Stimulated activated CD4-positive, alpha-beta T cell treated with anti-CD3 and anti-CD28 coated beads, Interleukin-2, amount 100 ng/mL, for 48 hours (primary cell): ENCODE measurements around the gene NTF4.
"Not testable (repeated sequence)": the region's sequence is repeated elsewhere in the genome, so short reads cannot be mapped to it uniquely, and the experiment has no call there.

Source experiments
- DNase-seq, 2 donors: peaks; one replicate each; pipeline ENCODE4 v3.0.0-alpha.2; 2020

The NTF4 gene

GRCh38 chr19:49086296-49086695 lies 21.7 kb upstream of the NTF4 start:
- DNase-seq: no peak

- DNase-seq: no peak
Measured at GRCh38 chr19:49085868-49086232, 21.2 kb upstream of the NTF4 start.

- peak; percentile 97 to 98 for DNase-seq
Measured at GRCh38 chr19:49085020-49085867, 20.6 kb upstream of the NTF4 start, which contains the start of gene SNRNP70. Gene SNRNP70, plus strand, starts transcription at chr19:49085451. Its CDS starts 964 bp downstream, at chr19:49086415.

GRCh38 chr19:49084206-49085019 lies 19.8 kb upstream of the NTF4 start:
- DNase-seq: no peak

- no peak for DNase-seq
Measured at GRCh38 chr19:49081273-49081672, 16.7 kb upstream of the NTF4 start.

DNA sequence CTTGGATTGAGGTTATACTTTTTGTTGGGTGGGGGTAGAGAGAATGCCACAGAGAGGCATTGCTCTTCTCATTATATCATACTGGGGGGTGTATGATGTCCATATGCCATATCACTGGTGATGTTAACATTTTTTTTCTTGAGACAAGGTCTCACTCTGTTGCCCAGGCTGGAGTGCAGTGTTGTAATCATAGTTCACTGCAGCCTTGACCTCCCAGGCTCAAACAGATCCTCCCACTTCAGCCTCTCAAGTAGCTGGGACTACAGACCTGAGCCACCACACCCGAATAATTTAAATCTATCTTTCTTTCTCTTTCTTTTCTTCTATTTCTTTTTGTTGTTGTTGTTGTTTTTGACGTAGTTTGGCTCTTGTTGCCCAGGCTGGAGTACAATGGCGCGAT lies 15.8 kb upstream of the NTF4 start:
- no peak for DNase-seq

DNA sequence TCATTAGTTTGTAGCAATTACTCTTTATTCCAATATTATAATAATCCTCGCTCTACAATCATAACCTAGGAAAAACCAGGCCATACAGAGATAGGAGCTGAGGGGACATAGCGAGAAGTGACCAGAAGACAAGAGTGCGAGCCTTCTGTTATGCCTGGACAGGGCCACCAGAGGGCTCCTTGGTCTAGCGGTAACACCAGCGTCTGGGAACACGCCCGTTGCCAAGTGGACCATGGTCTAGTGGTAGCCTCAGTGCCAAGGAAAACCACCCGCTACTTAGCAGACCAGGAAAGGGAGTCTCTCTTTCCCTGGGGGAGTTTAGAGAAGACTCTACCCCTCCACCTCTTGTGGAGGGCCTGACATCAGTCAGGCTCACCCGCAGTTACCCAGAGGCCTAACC lies 10.3 kb upstream of the NTF4 start:
- not testable (repeated sequence) for DNase-seq

DNA sequence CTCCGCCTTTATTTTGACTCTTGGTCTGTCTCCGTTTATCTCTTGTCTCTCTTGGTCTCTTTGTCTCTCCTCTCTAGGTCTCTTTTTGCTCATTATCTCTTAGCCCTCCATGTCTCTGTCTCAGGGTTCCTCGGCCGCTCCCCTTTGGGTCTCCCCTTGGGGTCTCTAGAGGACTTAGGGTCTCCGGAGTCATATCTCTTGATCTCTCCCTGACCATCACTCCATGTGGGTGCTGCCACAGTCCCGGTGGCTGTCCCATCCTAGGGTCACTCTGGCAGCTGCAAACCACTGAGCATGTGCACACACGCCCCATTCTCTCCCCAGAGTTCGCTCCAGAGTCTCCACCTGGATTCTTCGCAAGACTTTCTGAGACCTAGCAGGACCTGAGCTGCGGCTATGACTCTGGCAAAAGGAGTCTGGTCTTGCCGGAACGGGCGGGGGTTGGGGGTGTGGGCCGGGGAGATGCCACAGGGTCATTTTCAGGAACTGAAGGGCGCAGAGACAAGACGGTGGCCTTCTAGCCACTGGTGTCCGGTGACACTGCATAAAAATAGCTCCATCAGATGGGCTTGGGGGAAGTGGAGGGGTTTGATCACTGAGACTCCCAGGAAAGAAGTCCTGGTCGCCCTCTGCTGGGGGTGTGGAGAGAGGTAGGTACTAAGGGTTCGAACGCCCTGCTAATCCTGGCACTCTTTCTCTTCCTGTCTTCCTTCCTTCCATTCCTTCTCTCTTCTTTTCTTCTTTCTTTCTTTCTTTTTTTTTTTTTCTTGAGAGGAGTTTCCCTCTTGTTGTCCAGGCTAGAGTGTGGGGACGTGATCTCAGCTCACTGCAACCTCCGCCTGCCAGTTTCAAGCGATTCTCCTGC lies 9.1 kb upstream of the NTF4 start:
- DNase-seq: no peak

GRCh38 chr19:49071860-49072547 lies 7.4 kb upstream of the NTF4 start:
- no peak for DNase-seq

- DNase-seq: no peak
Measured at GRCh38 chr19:49070416-49070815, 5.8 kb upstream of the NTF4 start.

DNA sequence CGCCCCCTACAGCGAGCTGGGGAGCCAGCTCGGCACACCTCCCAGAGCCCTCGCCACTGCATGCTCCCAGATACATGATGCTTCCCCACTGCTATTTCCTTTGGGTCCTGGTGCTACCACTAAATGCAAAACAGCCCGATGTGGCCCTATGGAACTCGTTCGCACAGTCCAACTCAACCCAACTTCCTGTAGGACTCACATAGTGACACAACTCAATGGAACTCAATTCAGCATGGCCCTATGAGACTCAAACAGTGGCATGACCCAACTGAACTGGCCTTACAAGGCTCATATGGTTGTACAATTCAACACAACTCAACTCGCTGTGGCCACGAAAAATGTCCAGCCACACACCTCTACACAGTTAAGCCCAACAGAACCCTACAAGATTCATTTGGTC lies 4.4 kb upstream of the NTF4 start:
- DNase-seq: no peak

- no peak for DNase-seq
Measured at GRCh38 chr19:49067554-49067953, 2.9 kb upstream of the NTF4 start.

- no peak for DNase-seq
Measured at GRCh38 chr19:49065905-49066512, 1.4 kb upstream of the NTF4 start.

- DNase-seq: no peak
Measured at GRCh38 chr19:49064029-49064629, 489 bp downstream of the NTF4 start.

DNA sequence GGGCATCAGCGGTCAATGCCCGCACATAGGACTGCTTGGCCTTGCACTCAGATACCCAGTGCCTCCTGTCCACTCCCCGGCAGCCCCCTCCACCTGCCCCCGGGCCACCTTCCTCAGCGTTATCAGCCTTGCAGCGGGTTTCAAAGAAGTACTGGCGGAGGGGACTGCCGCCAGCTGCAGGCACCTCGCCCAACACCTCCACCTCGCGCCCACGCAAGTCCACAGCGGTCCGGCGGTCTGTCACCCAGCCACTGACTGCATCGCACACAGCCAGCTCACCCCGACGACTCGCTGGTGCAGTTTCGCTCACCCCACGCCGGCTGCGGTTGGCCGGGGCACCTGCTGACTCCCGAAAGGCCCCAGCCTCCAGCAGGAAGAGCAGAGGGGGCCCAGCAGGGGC lies 3.2 kb downstream of the NTF4 start:
- DNase-seq: no peak

DNA sequence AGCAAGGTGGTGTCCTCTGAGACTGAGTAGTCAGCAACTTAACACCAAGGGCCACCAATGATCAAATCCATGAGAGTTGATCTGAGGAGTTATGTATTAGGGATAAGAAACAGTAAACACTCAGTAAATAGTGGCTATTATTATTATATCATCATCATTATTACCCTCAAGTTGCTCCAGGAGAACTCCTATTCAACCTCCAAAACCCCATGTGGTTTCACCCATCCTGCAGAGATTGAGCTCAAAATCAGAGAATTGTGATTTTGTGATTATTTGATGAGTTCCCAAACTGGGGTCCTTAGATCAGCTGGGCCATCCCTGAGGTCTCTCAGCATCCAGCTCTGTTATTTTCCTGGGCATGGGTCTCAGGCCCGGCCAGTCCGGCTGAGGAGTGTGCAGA lies 3.6 kb downstream of the NTF4 start:
- no peak for DNase-seq

DNA sequence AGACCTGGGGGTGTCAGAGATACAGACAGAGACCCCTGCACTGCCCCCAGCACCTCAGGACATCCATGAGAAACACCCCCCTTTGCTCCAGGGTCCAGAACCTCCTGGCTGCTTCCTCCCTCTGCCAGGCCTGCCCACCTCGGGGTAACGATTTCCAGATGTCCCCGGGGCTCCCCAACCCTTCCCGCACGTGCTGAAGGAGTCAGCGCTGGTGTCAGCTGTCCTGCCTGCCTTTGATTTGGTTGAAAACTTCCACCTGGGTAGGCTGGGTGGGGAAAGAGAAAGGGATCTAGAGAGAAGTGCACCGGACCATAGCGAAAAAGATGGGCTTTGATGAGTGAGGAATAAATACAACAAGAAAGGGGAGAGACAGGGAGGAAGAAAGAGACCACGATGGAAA lies 5.6 kb downstream of the NTF4 start:
- no peak for DNase-seq

DNA sequence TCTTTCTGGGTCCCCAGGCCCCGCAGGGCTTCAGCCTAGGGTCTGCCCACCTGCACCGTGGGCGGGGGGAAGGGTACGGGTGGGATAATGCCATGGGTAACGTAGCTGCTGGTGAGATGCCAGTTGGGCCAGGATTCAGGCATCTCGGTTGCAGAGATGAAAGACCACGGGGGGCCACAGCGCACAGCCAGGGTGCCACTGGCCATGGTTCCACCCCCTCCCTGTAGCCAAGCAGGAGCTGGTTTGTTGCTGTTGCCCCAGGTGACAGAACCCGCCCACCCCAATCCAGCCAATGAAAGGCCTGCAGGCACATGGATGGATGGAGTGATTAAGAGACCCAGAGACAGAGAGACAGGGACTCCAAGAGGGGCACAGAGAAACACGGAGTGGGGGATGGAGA lies 6.1 kb downstream of the NTF4 start:
- peak in 1 of 2 donors; percentile 23 for DNase-seq

DNA sequence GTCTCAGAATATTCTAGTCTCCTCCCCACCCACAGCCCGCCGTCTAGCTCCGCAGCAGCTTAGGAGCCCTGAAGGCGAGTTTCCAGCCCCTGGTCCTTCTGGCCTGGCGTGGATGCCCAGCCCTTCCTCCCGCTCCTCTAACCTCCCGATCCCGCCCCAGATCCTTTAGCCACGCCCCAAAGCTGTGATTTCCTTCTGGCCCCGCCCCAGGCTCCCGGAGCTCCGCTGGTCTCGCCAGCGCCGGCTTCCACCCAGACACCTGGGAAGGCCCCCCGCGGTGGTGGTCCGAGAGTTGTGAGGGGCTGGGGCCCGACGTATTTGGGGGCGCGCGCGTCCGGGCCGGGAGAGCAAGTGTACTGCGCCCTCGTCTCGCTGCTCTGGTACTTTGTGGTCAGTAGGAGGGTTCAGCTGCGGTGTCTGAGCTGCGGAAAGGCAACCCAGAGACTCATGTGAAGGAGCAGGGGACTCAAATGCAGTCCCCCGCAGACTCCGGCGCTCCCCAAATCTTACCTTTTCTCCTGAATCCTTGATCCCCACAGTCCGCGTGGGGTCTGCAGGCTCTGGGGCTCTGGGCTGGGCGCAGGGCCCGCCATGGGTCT lies 6.9 kb downstream of the NTF4 start, which contains the start of gene CGB7:
Gene CGB7, minus strand, starts transcription at position 114 of the 599 bp plus-strand sequence. CDS start 2,374 bp downstream, outside the sequence.
- peak in 1 of 2 donors; percentile 31 for DNase-seq

- DNase-seq: not testable (repeated sequence)
Measured at GRCh38 chr19:49056902-49057596, 7.6 kb downstream of the NTF4 start.
